Measurements from ENCODE around the gene IL1RAPL1.
"Not testable (repeated sequence)": the region's sequence is repeated elsewhere in the genome, so short reads cannot be mapped to it uniquely, and the experiment has no call there.

The IL1RAPL1 gene

DNA sequence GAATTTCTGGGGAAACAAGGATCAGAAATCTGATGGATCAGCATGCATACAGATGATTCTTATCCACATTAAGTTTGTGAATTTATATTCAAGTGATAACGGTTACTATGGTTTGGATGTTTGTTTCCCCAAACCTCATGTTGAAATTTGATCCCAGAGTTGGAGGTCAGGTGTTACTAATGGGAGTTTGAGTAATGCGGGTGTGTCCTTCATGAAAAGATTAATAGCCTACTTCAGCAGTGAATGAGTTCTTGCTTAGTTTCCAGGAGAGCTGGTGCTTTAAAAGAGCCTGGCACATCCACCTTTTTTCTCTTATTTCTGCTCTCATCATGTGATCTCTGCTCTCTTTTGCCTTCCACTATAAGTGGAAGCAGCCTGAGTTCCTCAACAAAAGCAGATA lies 712.4 kb downstream of the IL1RAPL1 start:
- no peaks in the 10 kb centered on the region for H3K9me3 ChIP-seq (ENCODE audit: control extremely low read depth in 1 of 5, control insufficient read depth in 4 of 5, insufficient read depth in 2 of 5, low read depth in 1 of 5, low read length in 4 of 5)
- no peak for DNase-seq
- ChIA-PET POLR2A (no interaction called here), CTCF (no interaction called here)
- H3K4me3 ChIP-seq (ENCODE audit: control insufficient read depth in 1 of 7, extremely low read depth in 1 of 7, insufficient read depth in 4 of 7, low read depth in 2 of 7, low read length in 6 of 7) = no peak overlapping the region
- H3K27me3 ChIP-seq (replicated peaks in 2 of 5; ENCODE audit: control insufficient read depth in 4 of 5, insufficient read depth in 5 of 5, low read length in 4 of 5) = no peaks in the 10 kb centered on the region
- no peaks in the 10 kb centered on the region for H3K36me3 ChIP-seq (ENCODE audit: control insufficient read depth in 4 of 4, insufficient read depth in 4 of 4, low read length in 3 of 4)
- H3K4me1 ChIP-seq (ENCODE audit: control extremely low read depth in 1 of 4, control insufficient read depth in 4 of 4, insufficient read depth in 4 of 4, low read length in 3 of 4) = no peaks in the 10 kb centered on the region
- 40% methylated on average over 1 of the region's 2 CpGs for WGBS (ENCODE audit: insufficient coverage)
- H3K27ac ChIP-seq (ENCODE audit: insufficient read depth in 1 of 2, low read depth in 1 of 2, low read length in 2 of 2, poor library complexity in 1 of 2, severe bottlenecking in 2 of 2) = no peak overlapping the region

DNA sequence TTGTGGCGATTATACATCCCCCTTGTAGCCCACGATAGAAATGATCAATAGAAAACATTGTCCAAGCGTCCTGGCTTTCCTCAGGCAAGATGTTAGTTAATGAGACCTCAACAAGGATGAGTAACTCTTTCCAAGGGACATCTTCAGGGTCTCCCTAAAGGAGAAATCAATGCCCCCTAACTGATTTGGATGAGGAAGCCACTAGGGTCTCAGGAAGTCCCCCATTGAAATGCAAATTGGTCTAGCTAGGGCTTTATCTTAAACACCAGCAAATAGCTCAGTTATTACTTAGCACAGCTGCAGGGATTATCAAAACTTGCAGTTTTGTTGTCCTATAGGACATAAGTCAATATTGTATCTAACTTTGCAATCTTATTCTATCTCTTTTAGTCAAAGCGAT lies 721.5 kb downstream of the IL1RAPL1 start:
- CTCF ChIA-PET = no interaction called here
- DNase-seq = no peak
- Histone ChIP-seq H3K27me3 (replicated peaks in 2 of 5; ENCODE audit: control insufficient read depth in 4 of 5, insufficient read depth in 5 of 5, low read length in 4 of 5) (no peaks in the 10 kb centered on the region), H3K4me1 (ENCODE audit: control extremely low read depth in 1 of 4, control insufficient read depth in 4 of 4, insufficient read depth in 4 of 4, low read length in 3 of 4) (no peaks in the 10 kb centered on the region), H3K36me3 (ENCODE audit: control insufficient read depth in 4 of 4, insufficient read depth in 4 of 4, low read length in 3 of 4) (no peaks in the 10 kb centered on the region), H3K9me3 (ENCODE audit: control extremely low read depth in 1 of 5, control insufficient read depth in 4 of 5, insufficient read depth in 2 of 5, low read depth in 1 of 5, low read length in 4 of 5) (peaks cover 0 to 1% (median 0%) of the 10 kb centered on the region in 5 experiments), H3K4me3 (ENCODE audit: control insufficient read depth in 1 of 7, extremely low read depth in 1 of 7, insufficient read depth in 4 of 7, low read depth in 2 of 7, low read length in 6 of 7) (no peak overlapping the region), H3K27ac (ENCODE audit: insufficient read depth in 1 of 2, low read depth in 1 of 2, low read length in 2 of 2, poor library complexity in 1 of 2, severe bottlenecking in 2 of 2) (no peak overlapping the region)
- 83% methylated on average over 1 of the region's 4 CpGs for WGBS (ENCODE audit: insufficient coverage)
- POLR2A ChIA-PET = no interaction called here

DNA sequence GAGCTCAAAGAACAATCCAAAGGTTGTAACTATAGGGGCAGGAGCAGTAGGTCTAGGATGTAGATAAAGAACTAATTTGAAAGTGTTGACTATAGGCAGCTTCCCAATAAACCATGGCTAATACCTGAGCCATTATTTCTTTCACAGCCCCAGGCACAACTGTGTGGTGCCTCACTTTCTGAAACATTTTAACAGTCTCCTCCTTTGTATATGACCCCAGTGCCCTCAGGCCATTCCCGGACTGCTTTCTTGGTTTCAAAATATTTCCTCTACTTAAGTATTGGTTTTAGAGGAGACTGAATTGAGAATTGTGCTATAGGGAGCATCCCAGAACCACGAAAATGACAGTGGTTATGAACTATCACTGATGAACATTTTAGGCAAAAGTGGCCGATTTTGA lies 728.7 kb downstream of the IL1RAPL1 start:
- Histone ChIP-seq H3K36me3 (ENCODE audit: control insufficient read depth in 4 of 4, insufficient read depth in 4 of 4, low read length in 3 of 4) (no peaks in the 10 kb centered on the region), H3K9me3 (ENCODE audit: control extremely low read depth in 1 of 5, control insufficient read depth in 4 of 5, insufficient read depth in 2 of 5, low read depth in 1 of 5, low read length in 4 of 5) (no peaks in the 10 kb centered on the region), H3K4me1 (ENCODE audit: control extremely low read depth in 1 of 4, control insufficient read depth in 4 of 4, insufficient read depth in 4 of 4, low read length in 3 of 4) (no peaks in the 10 kb centered on the region), H3K27me3 (replicated peaks in 2 of 5; ENCODE audit: control insufficient read depth in 4 of 5, insufficient read depth in 5 of 5, low read length in 4 of 5) (no peaks in the 10 kb centered on the region), H3K4me3 (ENCODE audit: control insufficient read depth in 1 of 7, extremely low read depth in 1 of 7, insufficient read depth in 4 of 7, low read depth in 2 of 7, low read length in 6 of 7) (no peak overlapping the region), H3K27ac (ENCODE audit: insufficient read depth in 1 of 2, low read depth in 1 of 2, low read length in 2 of 2, poor library complexity in 1 of 2, severe bottlenecking in 2 of 2) (no peak overlapping the region)
- WGBS (ENCODE audit: insufficient coverage) = no CpG with 5 or more reads among the region's 3 CpGs
- ChIA-PET POLR2A (no interaction called here), CTCF (no interaction called here)
- no peak for DNase-seq

DNA sequence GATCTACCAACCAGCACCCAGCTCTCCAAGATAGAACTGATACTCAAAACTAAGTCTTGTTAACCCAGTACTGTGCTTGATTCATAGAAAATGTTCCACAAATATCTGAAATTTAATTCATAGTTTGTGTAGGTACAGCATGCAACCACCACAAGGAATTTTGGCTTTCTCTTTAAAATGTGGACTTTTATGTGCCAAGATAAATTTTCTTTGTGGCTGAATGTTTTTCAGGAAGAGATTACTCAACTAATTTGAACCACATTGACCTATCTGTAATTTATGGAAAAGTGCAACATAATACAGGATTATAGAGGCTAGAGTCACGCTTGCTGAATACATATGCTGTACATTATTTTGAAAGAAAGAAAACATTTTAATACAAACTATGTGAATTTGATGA lies 730.8 kb downstream of the IL1RAPL1 start:
- WGBS (ENCODE audit: insufficient coverage) = no CpG with 5 or more reads among the region's 1 CpG
- Histone ChIP-seq H3K4me1 (ENCODE audit: control extremely low read depth in 1 of 4, control insufficient read depth in 4 of 4, insufficient read depth in 4 of 4, low read length in 3 of 4) (no peaks in the 10 kb centered on the region), H3K9me3 (ENCODE audit: control extremely low read depth in 1 of 5, control insufficient read depth in 4 of 5, insufficient read depth in 2 of 5, low read depth in 1 of 5, low read length in 4 of 5) (no peaks in the 10 kb centered on the region), H3K27me3 (replicated peaks in 2 of 5; ENCODE audit: control insufficient read depth in 4 of 5, insufficient read depth in 5 of 5, low read length in 4 of 5) (no peaks in the 10 kb centered on the region), H3K36me3 (ENCODE audit: control insufficient read depth in 4 of 4, insufficient read depth in 4 of 4, low read length in 3 of 4) (no peaks in the 10 kb centered on the region), H3K27ac (ENCODE audit: insufficient read depth in 1 of 2, low read depth in 1 of 2, low read length in 2 of 2, poor library complexity in 1 of 2, severe bottlenecking in 2 of 2) (no peak overlapping the region), H3K4me3 (ENCODE audit: control insufficient read depth in 1 of 7, extremely low read depth in 1 of 7, insufficient read depth in 4 of 7, low read depth in 2 of 7, low read length in 6 of 7) (no peak overlapping the region)
- ChIA-PET CTCF (no interaction called here), POLR2A (no interaction called here)
- no peak for DNase-seq

DNA sequence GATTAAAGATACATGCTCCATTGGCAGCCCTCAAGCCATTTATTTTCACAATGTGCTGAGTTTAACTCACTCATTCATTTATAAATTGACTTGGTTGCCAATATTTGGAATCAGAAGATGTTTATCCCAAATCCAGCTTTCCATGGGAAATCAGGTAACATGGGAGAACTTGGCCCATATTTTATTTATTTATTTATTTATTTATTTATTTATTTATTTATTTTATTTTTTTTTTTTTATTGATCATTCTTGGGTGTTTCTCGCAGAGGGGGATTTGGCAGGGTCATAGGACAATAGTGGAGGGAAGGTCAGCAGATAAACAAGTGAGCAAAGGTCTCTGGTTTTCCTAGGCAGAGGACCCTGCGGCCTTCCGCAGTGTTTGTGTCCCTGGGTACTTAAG lies 745.2 kb downstream of the IL1RAPL1 start:
- POLR2A ChIA-PET; DNase-seq; H3K27me3 ChIP-seq (replicated peaks in 2 of 5; ENCODE audit: control insufficient read depth in 4 of 5, insufficient read depth in 5 of 5, low read length in 4 of 5); CTCF ChIA-PET; H3K36me3 ChIP-seq (ENCODE audit: control insufficient read depth in 4 of 4, insufficient read depth in 4 of 4, low read length in 3 of 4); H3K4me1 ChIP-seq (ENCODE audit: control extremely low read depth in 1 of 4, control insufficient read depth in 4 of 4, insufficient read depth in 4 of 4, low read length in 3 of 4); H3K4me3 ChIP-seq (ENCODE audit: control insufficient read depth in 1 of 7, extremely low read depth in 1 of 7, insufficient read depth in 4 of 7, low read depth in 2 of 7, low read length in 6 of 7); H3K9me3 ChIP-seq (ENCODE audit: control extremely low read depth in 1 of 5, control insufficient read depth in 4 of 5, insufficient read depth in 2 of 5, low read depth in 1 of 5, low read length in 4 of 5); H3K27ac ChIP-seq (ENCODE audit: insufficient read depth in 1 of 2, low read depth in 1 of 2, low read length in 2 of 2, poor library complexity in 1 of 2, severe bottlenecking in 2 of 2): not testable (repeated sequence)
- no CpG with 5 or more reads among the region's 3 CpGs for WGBS (ENCODE audit: insufficient coverage)

DNA sequence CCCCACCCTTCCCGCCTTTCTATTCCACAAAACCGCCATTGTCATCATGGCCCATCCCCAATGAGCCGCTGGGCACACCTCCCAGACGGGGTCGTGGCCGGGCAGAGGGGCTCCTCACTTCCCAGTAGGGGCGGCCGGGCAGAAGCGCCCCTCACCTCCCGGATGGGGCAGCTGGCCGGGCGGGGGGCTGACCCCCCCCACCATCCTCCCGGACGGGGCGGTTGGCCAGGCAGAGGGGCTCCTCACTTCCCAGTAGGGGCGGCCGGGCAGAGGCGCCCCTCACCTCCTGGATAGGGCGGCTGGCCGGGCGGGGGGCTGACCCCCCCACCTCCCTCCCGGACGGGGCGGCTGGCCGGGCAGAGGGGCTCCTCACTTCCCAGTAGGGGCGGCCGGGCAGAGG lies 745.8 kb downstream of the IL1RAPL1 start:
- H3K36me3 ChIP-seq (ENCODE audit: control insufficient read depth in 4 of 4, insufficient read depth in 4 of 4, low read length in 3 of 4); H3K4me1 ChIP-seq (ENCODE audit: control extremely low read depth in 1 of 4, control insufficient read depth in 4 of 4, insufficient read depth in 4 of 4, low read length in 3 of 4); CTCF ChIA-PET; POLR2A ChIA-PET; H3K9me3 ChIP-seq (ENCODE audit: control extremely low read depth in 1 of 5, control insufficient read depth in 4 of 5, insufficient read depth in 2 of 5, low read depth in 1 of 5, low read length in 4 of 5); H3K27me3 ChIP-seq (replicated peaks in 2 of 5; ENCODE audit: control insufficient read depth in 4 of 5, insufficient read depth in 5 of 5, low read length in 4 of 5); H3K27ac ChIP-seq (ENCODE audit: insufficient read depth in 1 of 2, low read depth in 1 of 2, low read length in 2 of 2, poor library complexity in 1 of 2, severe bottlenecking in 2 of 2); DNase-seq; H3K4me3 ChIP-seq (ENCODE audit: control insufficient read depth in 1 of 7, extremely low read depth in 1 of 7, insufficient read depth in 4 of 7, low read depth in 2 of 7, low read length in 6 of 7): not testable (repeated sequence)
- no CpG with 5 or more reads among the region's 27 CpGs for WGBS (ENCODE audit: insufficient coverage)

DNA sequence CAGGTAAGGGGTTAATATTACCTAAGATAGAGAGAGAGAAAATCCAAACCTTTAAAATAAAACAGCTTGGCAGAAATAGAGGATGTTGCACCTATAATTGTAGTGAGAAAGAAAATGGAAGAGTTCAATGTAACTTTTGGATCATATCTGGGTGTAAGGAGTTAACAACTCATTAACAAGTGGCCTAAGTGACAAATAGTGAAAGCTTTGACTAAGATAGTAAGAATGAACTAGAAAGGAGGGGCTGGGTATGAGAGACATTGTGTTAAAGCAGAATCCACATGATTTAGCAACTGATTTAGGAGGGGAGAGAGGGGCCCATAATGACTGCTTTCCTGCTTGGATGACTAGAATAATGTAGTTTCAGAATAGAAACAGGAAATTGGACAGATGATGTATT lies 761.0 kb downstream of the IL1RAPL1 start:
- ChIA-PET CTCF (no interaction called here), POLR2A (no interaction called here)
- H3K4me3 ChIP-seq (ENCODE audit: control insufficient read depth in 1 of 7, extremely low read depth in 1 of 7, insufficient read depth in 4 of 7, low read depth in 2 of 7, low read length in 6 of 7) = no peak overlapping the region
- H3K9me3 ChIP-seq (ENCODE audit: control extremely low read depth in 1 of 5, control insufficient read depth in 4 of 5, insufficient read depth in 2 of 5, low read depth in 1 of 5, low read length in 4 of 5) = peaks cover 0 to 1% (median 0%) of the 10 kb centered on the region in 5 experiments
- H3K27ac ChIP-seq (ENCODE audit: insufficient read depth in 1 of 2, low read depth in 1 of 2, low read length in 2 of 2, poor library complexity in 1 of 2, severe bottlenecking in 2 of 2) = no peak overlapping the region
- H3K36me3 ChIP-seq (ENCODE audit: control insufficient read depth in 4 of 4, insufficient read depth in 4 of 4, low read length in 3 of 4) = no peaks in the 10 kb centered on the region
- H3K27me3 ChIP-seq (replicated peaks in 2 of 5; ENCODE audit: control insufficient read depth in 4 of 5, insufficient read depth in 5 of 5, low read length in 4 of 5) = no peaks in the 10 kb centered on the region
- no peaks in the 10 kb centered on the region for H3K4me1 ChIP-seq (ENCODE audit: control extremely low read depth in 1 of 4, control insufficient read depth in 4 of 4, insufficient read depth in 4 of 4, low read length in 3 of 4)
- DNase-seq = no peak

DNA sequence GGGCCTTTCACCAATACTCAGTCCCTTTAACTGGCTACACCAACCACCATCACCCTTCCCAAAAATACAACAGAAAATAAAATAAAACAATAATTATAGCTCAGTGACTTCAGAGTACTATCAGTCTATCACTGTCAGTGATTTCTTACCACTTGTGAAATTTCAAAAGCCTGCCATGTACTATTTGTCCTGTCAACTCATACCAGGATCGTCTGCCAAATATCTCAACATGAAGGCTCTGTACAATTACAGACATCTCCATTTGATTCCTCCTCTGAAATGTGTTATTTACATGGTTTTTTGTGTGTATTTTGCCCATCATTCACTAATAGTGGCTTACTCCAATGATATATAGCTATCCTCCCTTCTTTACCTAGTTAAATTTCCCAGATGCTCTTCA lies 772.0 kb downstream of the IL1RAPL1 start:
- no peaks in the 10 kb centered on the region for H3K9me3 ChIP-seq (ENCODE audit: control extremely low read depth in 1 of 5, control insufficient read depth in 4 of 5, insufficient read depth in 2 of 5, low read depth in 1 of 5, low read length in 4 of 5)
- ChIA-PET POLR2A (no interaction called here), CTCF (no interaction called here)
- no peaks in the 10 kb centered on the region for H3K4me1 ChIP-seq (ENCODE audit: control extremely low read depth in 1 of 4, control insufficient read depth in 4 of 4, insufficient read depth in 4 of 4, low read length in 3 of 4)
- H3K36me3 ChIP-seq (ENCODE audit: control insufficient read depth in 4 of 4, insufficient read depth in 4 of 4, low read length in 3 of 4) = no peaks in the 10 kb centered on the region
- H3K4me3 ChIP-seq (ENCODE audit: control insufficient read depth in 1 of 7, extremely low read depth in 1 of 7, insufficient read depth in 4 of 7, low read depth in 2 of 7, low read length in 6 of 7) = no peak overlapping the region
- WGBS (ENCODE audit: insufficient coverage) = no CpG with 5 or more reads among the region's 1 CpG
- no peak for DNase-seq
- no peak overlapping the region for H3K27ac ChIP-seq (ENCODE audit: insufficient read depth in 1 of 2, low read depth in 1 of 2, low read length in 2 of 2, poor library complexity in 1 of 2, severe bottlenecking in 2 of 2)
- no peaks in the 10 kb centered on the region for H3K27me3 ChIP-seq (replicated peaks in 2 of 5; ENCODE audit: control insufficient read depth in 4 of 5, insufficient read depth in 5 of 5, low read length in 4 of 5)
